Right lobe of liver (tissue), 4 donors: ENCODE results near the gene CMBL.
"Not testable (repeated sequence)": the region's sequence is repeated elsewhere in the genome, so short reads cannot be mapped to it uniquely, and the experiment has no call there.

Source experiments
- POLR2A ChIP-seq: fragments of 450-650 bp; IDR thresholded peaks from one replicate; pipeline ENCODE4 v1.6.1; 2017; ENCODE audit warnings: antibody characterized with exemption, mild to moderate bottlenecking
- TF ChIP-seq, protein P1 (sequence below), 4 donors: fragments of 200-600 bp in 3 of 4; fragments of 450-650 bp in 1 of 4; IDR thresholded peaks; one replicate each; pipeline versions ENCODE4 v1.5.1 to v1.8.0; 2016 to 2022; ENCODE audit warnings: antibody characterized with exemption in 4 of 4, mild to moderate bottlenecking in 2 of 4
- donor health status: DM: no; HTN: no; CAD: no.
- donor health status: DM: no; HTN: no; CAD: no.
- donor health status: DM: no; HTN: yes; CAD: no.

DNA sequence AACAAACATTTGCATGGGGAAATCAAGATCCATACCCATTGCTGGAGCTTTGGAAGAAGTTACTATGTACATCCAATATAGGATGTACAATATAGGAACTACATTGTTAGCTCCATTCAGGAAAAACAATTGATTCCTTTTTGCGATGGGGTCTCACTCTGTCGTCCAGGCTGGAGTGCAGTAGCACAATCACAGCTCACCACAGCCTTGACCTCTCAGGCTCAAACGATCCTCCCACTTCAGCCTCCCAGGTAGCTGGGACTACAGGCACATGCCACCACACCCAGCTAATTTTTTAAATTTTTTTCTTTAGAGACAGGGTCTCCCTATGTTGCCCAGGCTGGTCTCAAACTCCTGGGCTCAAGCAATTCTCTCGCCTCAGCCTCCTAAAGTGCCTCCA, 60.5 kb downstream of the CMBL start:
- TF ChIP-seq, protein P1, sequence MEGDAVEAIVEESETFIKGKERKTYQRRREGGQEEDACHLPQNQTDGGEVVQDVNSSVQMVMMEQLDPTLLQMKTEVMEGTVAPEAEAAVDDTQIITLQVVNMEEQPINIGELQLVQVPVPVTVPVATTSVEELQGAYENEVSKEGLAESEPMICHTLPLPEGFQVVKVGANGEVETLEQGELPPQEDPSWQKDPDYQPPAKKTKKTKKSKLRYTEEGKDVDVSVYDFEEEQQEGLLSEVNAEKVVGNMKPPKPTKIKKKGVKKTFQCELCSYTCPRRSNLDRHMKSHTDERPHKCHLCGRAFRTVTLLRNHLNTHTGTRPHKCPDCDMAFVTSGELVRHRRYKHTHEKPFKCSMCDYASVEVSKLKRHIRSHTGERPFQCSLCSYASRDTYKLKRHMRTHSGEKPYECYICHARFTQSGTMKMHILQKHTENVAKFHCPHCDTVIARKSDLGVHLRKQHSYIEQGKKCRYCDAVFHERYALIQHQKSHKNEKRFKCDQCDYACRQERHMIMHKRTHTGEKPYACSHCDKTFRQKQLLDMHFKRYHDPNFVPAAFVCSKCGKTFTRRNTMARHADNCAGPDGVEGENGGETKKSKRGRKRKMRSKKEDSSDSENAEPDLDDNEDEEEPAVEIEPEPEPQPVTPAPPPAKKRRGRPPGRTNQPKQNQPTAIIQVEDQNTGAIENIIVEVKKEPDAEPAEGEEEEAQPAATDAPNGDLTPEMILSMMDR (IDR thresholded peaks at IDR 0.05), result not testable (repeated sequence)
- TF ChIP-seq POLR2A, result not testable (repeated sequence)
